ENCODE results near the gene AKAP8L. TPM values are rescaled to one million over a fixed set of nuclear protein-coding genes. Genes with fewer than 3 reads are reported as not detected.
"Not testable (repeated sequence)": the region's sequence is repeated elsewhere in the genome, so short reads cannot be mapped to it uniquely, and the experiment has no call there.

The AKAP8L gene
- total RNA-seq, 1 experiment from 2014 or later: 132 TPM

DNA sequence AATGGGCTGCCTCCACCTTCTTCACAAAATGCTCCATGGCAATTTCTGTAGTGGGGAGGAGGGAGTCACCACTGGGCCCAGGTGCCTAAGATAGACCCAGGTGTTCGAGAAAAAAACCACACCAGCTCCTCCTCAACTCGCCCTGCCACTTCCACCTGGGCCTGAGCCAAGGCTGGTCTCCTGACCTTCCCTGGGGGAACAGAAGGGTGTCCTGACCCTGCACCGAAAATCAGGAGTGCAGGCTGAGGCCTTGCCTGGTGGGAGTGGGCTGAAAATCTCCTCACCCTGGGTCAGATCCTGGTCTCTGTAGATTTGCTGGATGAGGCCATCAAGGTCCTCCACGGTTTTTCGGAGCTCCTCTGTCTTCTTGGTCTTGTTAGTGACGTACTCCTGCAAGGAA is 21.6 kb downstream of the AKAP8L start:
- Histone ChIP-seq H3K36me3 (ENCODE audit: insufficient read depth, low read length, poor library complexity, severe bottlenecking) (peaks cover 83% of the 10 kb centered on the region), H3K4me3 (ENCODE audit: low read depth, low read length, poor library complexity, severe bottlenecking) (no peak overlapping the region), H3K4me1 (ENCODE audit: insufficient read depth, low read length, poor library complexity, severe bottlenecking) (no peaks in the 10 kb centered on the region), H3K27ac (ENCODE audit: low read depth, low read length, poor library complexity, severe bottlenecking) (no peak overlapping the region), H3K9me3 (ENCODE audit: low read depth, low read length, poor library complexity, severe bottlenecking) (no peaks in the 10 kb centered on the region), H3K27me3 (replicated peaks; ENCODE audit: insufficient read depth, low read depth, low read length, poor library complexity) (no peaks in the 10 kb centered on the region)
- TF ChIP-seq, protein P1, sequence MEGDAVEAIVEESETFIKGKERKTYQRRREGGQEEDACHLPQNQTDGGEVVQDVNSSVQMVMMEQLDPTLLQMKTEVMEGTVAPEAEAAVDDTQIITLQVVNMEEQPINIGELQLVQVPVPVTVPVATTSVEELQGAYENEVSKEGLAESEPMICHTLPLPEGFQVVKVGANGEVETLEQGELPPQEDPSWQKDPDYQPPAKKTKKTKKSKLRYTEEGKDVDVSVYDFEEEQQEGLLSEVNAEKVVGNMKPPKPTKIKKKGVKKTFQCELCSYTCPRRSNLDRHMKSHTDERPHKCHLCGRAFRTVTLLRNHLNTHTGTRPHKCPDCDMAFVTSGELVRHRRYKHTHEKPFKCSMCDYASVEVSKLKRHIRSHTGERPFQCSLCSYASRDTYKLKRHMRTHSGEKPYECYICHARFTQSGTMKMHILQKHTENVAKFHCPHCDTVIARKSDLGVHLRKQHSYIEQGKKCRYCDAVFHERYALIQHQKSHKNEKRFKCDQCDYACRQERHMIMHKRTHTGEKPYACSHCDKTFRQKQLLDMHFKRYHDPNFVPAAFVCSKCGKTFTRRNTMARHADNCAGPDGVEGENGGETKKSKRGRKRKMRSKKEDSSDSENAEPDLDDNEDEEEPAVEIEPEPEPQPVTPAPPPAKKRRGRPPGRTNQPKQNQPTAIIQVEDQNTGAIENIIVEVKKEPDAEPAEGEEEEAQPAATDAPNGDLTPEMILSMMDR (conservative IDR thresholded peaks at IDR 0.05; ENCODE audit: low read depth, low read length): no peak
- no peak for TF ChIP-seq EZH2 (IDR thresholded peaks at IDR 0.05; ENCODE audit: borderline replicate concordance, low read depth, low read length, poor library complexity, severe bottlenecking)
- no peak for DNase-seq (ENCODE audit: low spot score)
- intact Hi-C loops (cut with micrococcal nuclease; ENCODE audit: unreplicated experiment): no loop called here
- BruUV-seq (replicated peaks): no TSS peak
- CTCF ChIA-PET: no interaction called here
- POLR2A ChIA-PET (ENCODE audit: low non-redundant PET): no interaction called here

DNA sequence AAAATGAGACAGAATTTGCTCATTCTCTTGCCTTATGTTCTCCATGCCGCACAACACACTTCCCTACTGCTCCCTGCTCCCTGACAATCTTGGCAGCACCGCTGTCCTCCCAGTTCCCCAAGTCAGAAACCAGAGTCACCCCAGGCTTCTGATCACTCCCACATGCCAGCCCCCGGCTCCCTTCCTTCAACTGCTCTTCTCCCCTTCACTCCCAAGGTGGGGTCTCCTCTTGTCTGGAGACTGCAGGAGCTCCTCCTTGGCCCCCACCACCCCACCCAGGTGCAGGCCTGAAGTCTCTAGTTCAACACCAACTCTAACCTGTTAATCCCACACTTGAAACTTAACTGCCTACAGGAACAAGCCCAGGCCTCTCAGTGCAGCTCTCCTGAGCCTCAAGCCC is 22.4 kb downstream of the AKAP8L start:
- DNase-seq (ENCODE audit: low spot score): no peak
- intact Hi-C loops (cut with micrococcal nuclease; ENCODE audit: unreplicated experiment): no loop called here
- Histone ChIP-seq H3K4me1 (ENCODE audit: insufficient read depth, low read length, poor library complexity, severe bottlenecking) (no peaks in the 10 kb centered on the region), H3K27me3 (replicated peaks; ENCODE audit: insufficient read depth, low read depth, low read length, poor library complexity) (no peaks in the 10 kb centered on the region), H3K27ac (ENCODE audit: low read depth, low read length, poor library complexity, severe bottlenecking) (no peak overlapping the region), H3K36me3 (ENCODE audit: insufficient read depth, low read length, poor library complexity, severe bottlenecking) (peaks cover 83% of the 10 kb centered on the region), H3K9me3 (ENCODE audit: low read depth, low read length, poor library complexity, severe bottlenecking) (no peaks in the 10 kb centered on the region), H3K4me3 (ENCODE audit: low read depth, low read length, poor library complexity, severe bottlenecking) (no peak overlapping the region)
- no TSS peak for BruUV-seq (replicated peaks)
- ChIA-PET POLR2A (ENCODE audit: low non-redundant PET) (no interaction called here), CTCF (no interaction called here)
- TF ChIP-seq EZH2 (IDR thresholded peaks at IDR 0.05; ENCODE audit: borderline replicate concordance, low read depth, low read length, poor library complexity, severe bottlenecking): no peak
- TF ChIP-seq, protein P1 (conservative IDR thresholded peaks at IDR 0.05; ENCODE audit: low read depth, low read length): no peak

- H3K9me3 ChIP-seq (ENCODE audit: low read depth, low read length, poor library complexity, severe bottlenecking); H3K27me3 ChIP-seq (replicated peaks; ENCODE audit: insufficient read depth, low read depth, low read length, poor library complexity); CTCF ChIA-PET; H3K4me1 ChIP-seq (ENCODE audit: insufficient read depth, low read length, poor library complexity, severe bottlenecking); BruUV-seq (replicated peaks); H3K4me3 ChIP-seq (ENCODE audit: low read depth, low read length, poor library complexity, severe bottlenecking); POLR2A ChIA-PET (ENCODE audit: low non-redundant PET); intact Hi-C loops (cut with micrococcal nuclease; ENCODE audit: unreplicated experiment); H3K27ac ChIP-seq (ENCODE audit: low read depth, low read length, poor library complexity, severe bottlenecking); DNase-seq (ENCODE audit: low spot score): not testable (repeated sequence)
- peaks cover 75% of the 10 kb centered on the region for H3K36me3 ChIP-seq (ENCODE audit: insufficient read depth, low read length, poor library complexity, severe bottlenecking)
These were observed 23.5 kb downstream of the AKAP8L start for GRCh38 chr19:15395251-15395650.

DNA sequence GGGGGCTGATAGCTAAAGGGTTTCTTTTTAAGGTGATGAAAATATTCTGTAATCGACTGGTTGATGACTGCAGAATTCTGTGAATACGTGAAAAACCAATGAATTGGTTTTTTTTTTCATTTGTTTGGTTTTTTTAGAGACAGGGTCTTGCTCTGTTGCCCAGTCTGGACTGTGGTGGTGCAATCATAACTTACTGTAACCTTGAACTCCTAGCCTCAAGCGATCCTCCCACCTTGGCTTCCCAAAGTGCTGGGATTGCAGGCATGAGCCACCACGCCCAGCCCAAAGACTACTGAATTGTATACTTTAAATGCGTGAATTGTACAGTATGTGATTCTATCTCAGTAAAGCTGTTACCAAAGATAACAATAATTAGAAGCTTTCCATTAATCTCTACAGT is 24.4 kb downstream of the AKAP8L start:
- Histone ChIP-seq H3K4me3 (ENCODE audit: low read depth, low read length, poor library complexity, severe bottlenecking) (no peak overlapping the region), H3K4me1 (ENCODE audit: insufficient read depth, low read length, poor library complexity, severe bottlenecking) (peaks cover 5% of the 10 kb centered on the region), H3K27ac (ENCODE audit: low read depth, low read length, poor library complexity, severe bottlenecking) (no peak overlapping the region), H3K36me3 (ENCODE audit: insufficient read depth, low read length, poor library complexity, severe bottlenecking) (peaks cover 71% of the 10 kb centered on the region), H3K9me3 (ENCODE audit: low read depth, low read length, poor library complexity, severe bottlenecking) (no peaks in the 10 kb centered on the region), H3K27me3 (replicated peaks; ENCODE audit: insufficient read depth, low read depth, low read length, poor library complexity) (no peaks in the 10 kb centered on the region)
- no peak for TF ChIP-seq EZH2 (IDR thresholded peaks at IDR 0.05; ENCODE audit: borderline replicate concordance, low read depth, low read length, poor library complexity, severe bottlenecking)
- TF ChIP-seq, protein P1 (conservative IDR thresholded peaks at IDR 0.05; ENCODE audit: low read depth, low read length): no peak
- no TSS peak for BruUV-seq (replicated peaks)
- DNase-seq (ENCODE audit: low spot score): no peak
- ChIA-PET POLR2A (ENCODE audit: low non-redundant PET) (no interaction called here), CTCF (no interaction called here)
- intact Hi-C loops (cut with micrococcal nuclease; ENCODE audit: unreplicated experiment): no loop called here
